ENCODE measurements around the gene MSMB. TPM values are rescaled to one million over a fixed set of nuclear protein-coding genes. Genes with fewer than 3 reads are reported as not detected.

MSMB gene
- total and polyA plus RNA-seq, 2 of the 8 experiments (the other 6 are each of a cell fraction or from before 2014, with no cell fraction given) = not detected

DNA sequence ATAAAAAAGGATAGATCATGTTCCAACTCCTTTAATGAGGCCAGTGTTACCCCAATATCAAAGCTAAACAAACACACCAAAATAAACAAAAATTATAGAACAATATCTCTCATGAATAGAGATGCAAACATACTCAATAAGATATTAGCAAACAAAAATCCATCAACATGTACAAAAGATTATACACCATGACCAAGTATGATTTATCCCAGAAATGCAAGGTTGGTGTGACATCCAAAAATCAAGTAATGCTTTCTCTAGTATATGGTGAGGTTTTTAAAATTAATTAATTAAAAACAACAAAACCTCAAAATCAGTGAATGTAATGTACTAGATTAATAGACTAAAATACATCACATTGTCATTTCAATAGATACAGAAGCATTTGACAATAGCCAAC, 11.0 kb upstream of the MSMB start:
- Histone ChIP-seq H4K5ac (ENCODE audit: insufficient read length, low read depth, low read length) (no peak overlapping the region), H2AK5ac (ENCODE audit: low read depth, low read length) (no peak overlapping the region), H2BK20ac (ENCODE audit: low read length) (no peak overlapping the region), H4K8ac (ENCODE audit: extremely low read depth, insufficient read depth, low read length) (no peak overlapping the region), H2AFZ (ENCODE audit: low read length) (no peak overlapping the region), H3K27me3 (replicated peaks in 1 of 4; ENCODE audit: control insufficient read depth in 3 of 4, extremely low read depth in 1 of 4, insufficient read depth in 3 of 4, low read length in 3 of 4) (no peaks in the 10 kb centered on the region), H4K91ac (replicated peaks; ENCODE audit: insufficient read length, low read length) (no peak overlapping the region), H2BK5ac (ENCODE audit: low read depth, low read length) (no peak overlapping the region), H3K79me2 (ENCODE audit: control insufficient read depth in 1 of 2, insufficient read depth in 2 of 2, low read length in 2 of 2) (no peaks in the 10 kb centered on the region), H3K27ac (ENCODE audit: low read depth, low read length) (no peak overlapping the region), H3K23ac (ENCODE audit: insufficient read length) (no peak overlapping the region), H2BK12ac (ENCODE audit: low read depth, low read length) (no peak overlapping the region), H3K4ac (replicated peaks; ENCODE audit: insufficient read length, low read depth, low read length) (no peak overlapping the region), H3K79me1 (ENCODE audit: low read depth, low read length) (no peaks in the 10 kb centered on the region), H3K56ac (replicated peaks; ENCODE audit: insufficient read length, low read depth, low read length) (no peak overlapping the region), H3K36me3 (ENCODE audit: control insufficient read depth in 2 of 4, insufficient read depth in 4 of 4, low read length in 3 of 4) (no peaks in the 10 kb centered on the region), H3K18ac (ENCODE audit: extremely low read depth, low read length) (no peak overlapping the region), H4K20me1 (replicated peaks in 1 of 2; ENCODE audit: control insufficient read depth in 1 of 2, insufficient read depth in 2 of 2, low read length in 2 of 2) (no peaks in the 10 kb centered on the region), H2BK15ac (ENCODE audit: low read length) (no peak overlapping the region), H3K14ac (ENCODE audit: insufficient read length) (no peak overlapping the region), H3K4me1 (replicated peaks in 1 of 4; ENCODE audit: control insufficient read depth in 3 of 4, insufficient read depth in 4 of 4, low read length in 3 of 4) (peaks cover 2 to 20% (median 10%) of the 10 kb centered on the region in 4 experiments; a peak in 6 of 7 replicates), H2BK120ac (replicated peaks; ENCODE audit: low read depth, low read length) (no peak overlapping the region), H3K23me2 (ENCODE audit: low read depth, low read length) (no peaks in the 10 kb centered on the region), H3K9me3 (ENCODE audit: insufficient read depth in 2 of 2, low read depth in 1 of 2, low read length in 1 of 2) (no peaks in the 10 kb centered on the region), H3K4me3 (ENCODE audit: extremely low read depth in 1 of 4, insufficient read depth in 2 of 4, low read depth in 3 of 4, low read length in 4 of 4) (no peak overlapping the region), H3K4me2 (ENCODE audit: insufficient read depth in 1 of 2, low read depth in 2 of 2, low read length in 2 of 2) (no peak overlapping the region), H3K9ac (replicated peaks in 1 of 4; ENCODE audit: extremely low read depth in 1 of 4, low read depth in 3 of 4, low read length in 3 of 4) (no peak overlapping the region)
- ChIA-PET CTCF (ENCODE audit: partially characterized antibody) (no interaction called here), POLR2A (ENCODE audit: partially characterized antibody) (no interaction called here)
- no peak for DNase-seq (ENCODE audit: low read depth in 1 of 2, low spot score in 2 of 2)
- FAIRE-seq = no peak
- no peak for TF ChIP-seq ATF3 (IDR thresholded peaks at IDR 0.05; ENCODE audit: insufficient read depth, low read depth, low read length)
- TF ChIP-seq E2F6 (IDR thresholded peaks at IDR 0.05) = no peak
- TF ChIP-seq RXRA (IDR thresholded peaks at IDR 0.05; ENCODE audit: insufficient read depth, low read depth, low read length) = no peak
- TF ChIP-seq NRF1 (IDR thresholded peaks at IDR 0.05; ENCODE audit: low read depth, low read length) = no peak
- no peak for TF ChIP-seq USF2 (IDR thresholded peaks at IDR 0.05; ENCODE audit: low read length)
- TF ChIP-seq, protein P1, sequence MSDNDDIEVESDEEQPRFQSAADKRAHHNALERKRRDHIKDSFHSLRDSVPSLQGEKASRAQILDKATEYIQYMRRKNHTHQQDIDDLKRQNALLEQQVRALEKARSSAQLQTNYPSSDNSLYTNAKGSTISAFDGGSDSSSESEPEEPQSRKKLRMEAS (IDR thresholded peaks at IDR 0.05) = no peak
- no peak for TF ChIP-seq SUZ12 (IDR thresholded peaks at IDR 0.05; ENCODE audit: low read length)
- no peak for TF ChIP-seq SRF (IDR thresholded peaks at IDR 0.05; ENCODE audit: low read depth, low read length)
- no peak for TF ChIP-seq GABPA (IDR thresholded peaks at IDR 0.05; ENCODE audit: borderline replicate concordance, insufficient read depth, low read length)
- TF ChIP-seq CHD2 (IDR thresholded peaks at IDR 0.05; ENCODE audit: low read length) = no peak
- TF ChIP-seq BRCA1 (IDR thresholded peaks at IDR 0.05; ENCODE audit: low read depth, low read length) = no peak
- no peak for TF ChIP-seq BACH1 (IDR thresholded peaks at IDR 0.05; ENCODE audit: low read length)

All from H1 (cell line).